ENCODE data around the gene RAPGEF2.
"Not testable (repeated sequence)": the region's sequence is repeated elsewhere in the genome, so short reads cannot be mapped to it uniquely, and the experiment has no call there.

RAPGEF2 gene

GRCh38 chr4:159369256-159369655, 266.4 kb downstream of the RAPGEF2 start:
- DNase-seq (ENCODE audit: low read depth in 2 of 2) = no peak

- no peak for DNase-seq (ENCODE audit: low read depth in 2 of 2)
Measured at GRCh38 chr4:159370286-159370685, 267.4 kb downstream of the RAPGEF2 start.

- DNase-seq (ENCODE audit: low read depth in 2 of 2) = no peak
Measured at GRCh38 chr4:159374749-159375530, 272.1 kb downstream of the RAPGEF2 start.

- no peak for DNase-seq (ENCODE audit: low read depth in 2 of 2)
Measured at GRCh38 chr4:159376289-159376688, 273.4 kb downstream of the RAPGEF2 start.

- no peak for DNase-seq (ENCODE audit: low read depth in 2 of 2)
Measured at GRCh38 chr4:159378056-159378616, 275.3 kb downstream of the RAPGEF2 start.

- not testable (repeated sequence) for DNase-seq (ENCODE audit: low read depth in 2 of 2)
Measured at GRCh38 chr4:159379064-159379463, 276.2 kb downstream of the RAPGEF2 start.

- no peak for DNase-seq (ENCODE audit: low read depth in 2 of 2)
Measured at GRCh38 chr4:159379836-159380235, 277.0 kb downstream of the RAPGEF2 start.

GRCh38 chr4:159382856-159383561, 280.1 kb downstream of the RAPGEF2 start:
- DNase-seq (ENCODE audit: low read depth in 2 of 2) = no peak

- DNase-seq (ENCODE audit: low read depth in 2 of 2) = no peak
Measured at GRCh38 chr4:159383562-159383931, 280.7 kb downstream of the RAPGEF2 start.

- DNase-seq (ENCODE audit: low read depth in 2 of 2) = no peak
Measured at GRCh38 chr4:159384017-159384416, 281.1 kb downstream of the RAPGEF2 start.

GRCh38 chr4:159384632-159385031, 281.8 kb downstream of the RAPGEF2 start:
- DNase-seq (ENCODE audit: low read depth in 2 of 2) = no peak

- DNase-seq (ENCODE audit: low read depth in 2 of 2) = no peak
Measured at GRCh38 chr4:159386620-159387019, 283.7 kb downstream of the RAPGEF2 start.

GRCh38 chr4:159389756-159390155, 286.9 kb downstream of the RAPGEF2 start:
- DNase-seq (ENCODE audit: low read depth in 2 of 2) = no peak

- no peak for DNase-seq (ENCODE audit: low read depth in 2 of 2)
Measured at GRCh38 chr4:159390648-159391047, 287.8 kb downstream of the RAPGEF2 start.

GRCh38 chr4:159395693-159396092, 292.8 kb downstream of the RAPGEF2 start:
- DNase-seq (ENCODE audit: low read depth in 2 of 2) = no peak

- no peak for DNase-seq (ENCODE audit: low read depth in 2 of 2)
Measured at GRCh38 chr4:159396151-159396550, 293.3 kb downstream of the RAPGEF2 start.

GRCh38 chr4:159398236-159398638, 295.4 kb downstream of the RAPGEF2 start:
- no peak for DNase-seq (ENCODE audit: low read depth in 2 of 2)

- DNase-seq (ENCODE audit: low read depth in 2 of 2) = no peak
Measured at GRCh38 chr4:159400558-159401225, 297.8 kb downstream of the RAPGEF2 start.

- DNase-seq (ENCODE audit: low read depth in 2 of 2) = no peak
Measured at GRCh38 chr4:159401226-159401712, 298.4 kb downstream of the RAPGEF2 start.

- DNase-seq (ENCODE audit: low read depth in 2 of 2) = no peak
Measured at GRCh38 chr4:159401791-159402380, 299.0 kb downstream of the RAPGEF2 start.
